GM21619 (cell line): ENCODE measurements around the gene AARS1.
"Not testable (repeated sequence)": the region's sequence is repeated elsewhere in the genome, so short reads cannot be mapped to it uniquely, and the experiment has no call there.

Source experiments
- ATAC-seq: cut with Tn5 transposase; IDR thresholded peaks from one replicate; pipeline ENCODE4 v1.9.1; 2021; ENCODE audit not compliant: unreplicated experiment

The AARS1 gene

DNA sequence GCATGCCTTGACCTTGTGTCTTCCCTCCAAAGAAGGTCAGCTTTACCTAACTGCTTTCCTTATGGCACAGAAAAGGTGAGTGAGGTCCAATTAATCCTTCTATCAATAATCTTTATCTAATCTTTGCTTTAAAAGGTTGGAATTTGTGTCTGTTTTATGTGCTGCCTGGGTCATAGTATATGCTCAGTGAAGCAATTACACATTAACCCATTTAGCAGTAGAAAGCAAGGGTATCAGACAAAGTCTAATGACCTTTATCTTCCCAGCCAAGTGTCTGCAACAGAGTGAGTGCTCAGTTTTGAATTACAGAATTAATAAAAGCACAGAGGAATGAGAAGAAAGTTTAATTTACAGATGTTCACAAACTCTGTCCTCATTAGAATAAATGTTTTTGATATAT, 63.3 kb downstream of the AARS1 start:
- ATAC-seq, result not testable (repeated sequence)

DNA sequence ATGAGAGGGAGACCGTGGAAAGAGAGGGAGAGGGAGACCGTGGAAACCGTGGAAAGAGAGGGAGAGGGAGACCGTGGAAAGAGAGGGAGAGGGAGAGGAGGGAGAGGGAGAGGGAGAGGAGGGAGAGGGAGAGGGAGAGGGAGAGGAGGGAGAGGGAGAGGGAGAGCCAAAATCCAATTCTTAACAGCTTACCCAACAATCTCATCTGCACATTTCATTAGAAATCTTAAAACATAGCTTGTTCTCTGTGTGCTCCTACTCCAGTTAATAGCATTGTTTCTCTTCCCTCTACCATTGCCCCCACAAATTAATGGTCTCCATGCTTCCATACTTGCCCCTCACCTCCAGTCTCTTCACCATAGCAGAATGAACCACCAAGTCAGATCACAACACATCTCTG, 63.9 kb downstream of the AARS1 start:
- ATAC-seq, result not testable (repeated sequence)

DNA sequence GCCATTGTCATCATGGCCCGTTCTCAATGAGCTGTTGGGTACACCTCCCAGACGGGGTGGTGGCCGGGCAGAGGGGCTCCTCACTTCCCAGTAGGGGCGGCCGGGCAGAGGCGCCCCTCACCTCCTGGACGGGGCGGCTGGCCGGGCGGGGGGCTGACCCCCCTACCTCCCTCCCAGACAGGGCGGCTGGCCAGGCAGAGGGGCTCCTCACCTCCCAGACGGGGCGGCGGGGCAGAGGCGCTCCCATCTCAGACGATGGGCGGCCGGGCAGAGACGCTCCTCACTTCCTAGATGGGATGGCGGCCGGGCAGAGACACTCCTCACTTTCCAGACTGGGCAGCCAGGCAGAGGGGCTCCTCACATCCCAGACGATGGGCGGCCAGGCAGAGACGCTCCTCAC, 64.7 kb downstream of the AARS1 start:
- ATAC-seq, result not testable (repeated sequence)

DNA sequence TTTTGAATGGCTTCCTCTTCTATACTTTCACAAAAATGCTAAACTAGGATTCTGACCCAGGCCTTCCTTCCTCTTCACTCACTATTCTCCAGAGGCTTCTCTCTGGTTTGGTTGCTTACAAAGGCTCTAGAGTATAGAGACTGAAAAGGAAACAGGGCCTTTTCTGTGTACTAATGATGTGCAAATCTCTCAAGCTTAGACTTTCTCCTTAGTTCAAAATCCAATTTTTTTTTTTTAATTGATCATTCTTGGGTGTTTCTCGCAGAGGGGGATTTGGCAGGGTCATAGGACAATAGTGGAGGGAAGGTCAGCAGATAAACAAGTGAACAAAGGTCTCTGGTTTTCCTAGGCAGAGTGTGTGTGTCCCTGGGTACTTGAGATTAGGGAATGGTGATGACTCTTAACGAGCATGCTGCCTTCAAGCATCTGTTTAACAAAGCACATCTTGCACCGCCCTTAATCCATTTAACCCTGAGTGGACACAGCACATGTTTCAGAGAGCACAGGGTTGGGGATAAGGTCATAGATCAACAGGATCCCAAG, 65.3 kb downstream of the AARS1 start:
- ATAC-seq, result not testable (repeated sequence)

DNA sequence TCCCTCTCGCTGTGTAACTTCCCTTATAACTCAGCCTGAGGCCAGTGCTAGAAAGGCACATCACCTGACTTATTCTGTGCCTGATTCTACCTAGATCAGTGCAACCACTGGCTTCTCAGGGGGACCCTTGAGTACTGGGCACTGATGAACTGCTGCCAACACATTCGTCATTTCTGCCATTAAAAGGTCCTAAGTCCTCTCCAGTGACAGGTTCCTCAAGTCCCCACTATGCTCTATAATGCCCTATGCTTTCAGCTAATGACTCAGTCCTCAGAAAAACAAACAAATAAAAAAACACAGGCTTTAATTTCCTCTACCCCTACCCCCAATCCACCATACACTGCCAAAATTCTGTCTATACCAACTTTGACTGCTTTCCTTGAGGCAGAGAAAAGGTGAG, 66.1 kb downstream of the AARS1 start:
- ATAC-seq, result not testable (repeated sequence)

DNA sequence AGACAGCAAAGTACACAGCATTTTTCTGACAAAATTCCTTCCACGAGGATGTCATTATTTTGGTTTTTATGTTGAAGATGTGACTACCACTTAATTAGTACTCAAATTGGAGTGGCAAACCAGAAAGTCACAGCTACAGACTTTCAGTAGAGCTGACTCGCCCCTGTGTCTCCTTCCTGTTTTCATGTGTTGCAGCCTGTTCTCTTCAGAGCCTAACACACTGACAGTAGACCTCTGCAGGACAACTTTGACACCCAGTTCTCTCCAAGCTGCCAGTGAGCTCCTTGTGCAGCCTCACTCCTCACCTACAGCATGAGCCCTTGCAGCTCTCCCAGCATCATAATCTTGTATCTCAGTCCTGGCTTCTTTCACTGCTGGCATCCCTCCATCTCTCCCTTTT, 66.7 kb downstream of the AARS1 start:
- ATAC-seq, result not testable (repeated sequence)

DNA sequence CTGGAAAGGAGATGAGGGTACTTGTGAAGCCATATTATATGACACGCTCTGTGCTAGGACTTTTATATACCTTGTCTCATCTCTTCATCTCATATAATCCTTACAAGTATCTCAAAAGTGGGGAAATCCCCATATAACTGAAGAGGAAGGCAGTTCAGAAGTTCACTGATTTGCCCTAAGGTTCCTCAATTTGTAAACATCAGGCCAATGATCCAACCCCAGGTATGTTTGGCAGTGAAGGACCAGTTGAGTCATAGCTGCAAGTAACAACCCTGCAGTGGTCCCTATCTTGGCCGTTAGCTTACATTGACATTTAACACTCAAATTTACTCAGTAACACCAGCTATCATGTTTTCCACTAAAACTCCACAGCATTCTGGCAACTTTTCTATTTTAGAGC, 70.7 kb downstream of the AARS1 start:
- not testable (repeated sequence) for ATAC-seq

DNA sequence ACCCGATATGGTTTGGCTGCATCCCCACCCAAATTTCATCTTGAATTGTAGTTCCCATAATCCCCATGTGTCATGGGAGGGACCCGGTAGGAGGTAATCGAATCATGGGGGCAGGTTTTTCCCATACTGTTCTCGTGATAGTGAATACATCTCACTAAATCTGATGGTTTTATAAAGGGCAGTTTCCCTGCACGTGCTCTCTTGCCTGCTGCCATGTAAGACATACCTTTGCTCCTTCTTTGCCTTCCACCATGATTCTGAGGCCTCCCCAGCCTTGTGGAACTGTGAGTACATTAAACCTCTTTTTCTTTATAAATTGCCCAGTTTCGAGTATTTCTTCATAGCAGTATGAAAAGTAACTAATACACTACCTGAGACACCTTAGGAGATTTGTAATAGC, 82.9 kb downstream of the AARS1 start:
- not testable (repeated sequence) for ATAC-seq

DNA sequence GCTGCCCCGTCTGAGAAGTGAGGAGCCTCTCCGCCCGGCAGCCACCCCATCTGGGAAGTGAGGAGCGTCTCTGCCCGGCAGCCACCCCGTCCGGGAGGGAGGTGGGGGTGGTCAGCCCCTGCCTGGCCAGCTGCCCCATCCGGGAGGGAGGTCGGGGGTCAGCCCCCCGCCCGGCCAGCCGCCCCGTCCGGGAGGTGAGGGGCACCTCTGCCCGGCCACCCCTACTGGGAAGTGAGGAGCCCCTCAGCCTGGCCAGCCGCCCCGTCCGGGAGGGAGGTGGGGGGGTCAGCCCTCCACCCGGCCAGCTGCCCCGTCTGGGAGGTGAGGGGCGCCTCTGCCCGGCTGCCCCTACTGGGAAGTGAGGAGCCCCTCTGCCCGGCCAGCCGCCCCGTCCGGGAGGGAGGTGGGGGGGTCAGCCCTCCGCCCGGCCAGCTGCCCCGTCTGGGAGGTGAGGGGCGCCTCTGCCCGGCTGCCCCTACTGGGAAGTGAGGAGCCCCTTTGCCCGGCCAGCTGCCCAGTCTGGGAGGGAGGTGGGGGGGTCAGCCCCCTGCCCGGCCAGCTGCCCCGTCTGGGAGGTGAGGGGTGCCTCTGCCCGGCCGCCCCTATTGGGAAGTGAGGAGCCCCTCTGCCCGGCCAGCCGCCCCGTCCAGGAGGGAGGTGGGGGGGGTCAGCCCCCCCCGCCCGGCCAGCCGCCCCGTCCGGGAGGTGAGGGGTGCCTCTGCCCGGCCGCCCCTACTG, 84.5 kb downstream of the AARS1 start:
- not testable (repeated sequence) for ATAC-seq

DNA sequence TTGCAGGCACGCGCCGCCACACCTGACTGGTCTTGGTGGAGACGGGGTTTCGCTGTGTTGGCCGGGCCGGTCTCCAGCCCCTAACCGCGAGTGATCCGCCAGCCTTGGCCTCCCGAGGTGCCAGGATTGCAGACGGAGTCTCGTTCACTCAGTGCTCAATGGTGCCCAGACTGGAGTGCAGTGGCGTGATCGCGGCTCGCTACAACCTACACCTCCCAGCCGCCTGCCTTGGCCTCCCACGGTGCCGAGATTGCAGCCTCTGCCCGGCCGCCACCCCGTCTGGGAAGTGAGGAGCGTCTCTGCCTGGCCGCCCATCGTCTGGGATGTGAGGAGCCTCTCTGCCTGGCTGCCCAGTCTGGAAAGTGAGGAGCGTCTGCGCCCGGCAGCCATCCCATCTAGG, 85.3 kb downstream of the AARS1 start:
- not testable (repeated sequence) for ATAC-seq

DNA sequence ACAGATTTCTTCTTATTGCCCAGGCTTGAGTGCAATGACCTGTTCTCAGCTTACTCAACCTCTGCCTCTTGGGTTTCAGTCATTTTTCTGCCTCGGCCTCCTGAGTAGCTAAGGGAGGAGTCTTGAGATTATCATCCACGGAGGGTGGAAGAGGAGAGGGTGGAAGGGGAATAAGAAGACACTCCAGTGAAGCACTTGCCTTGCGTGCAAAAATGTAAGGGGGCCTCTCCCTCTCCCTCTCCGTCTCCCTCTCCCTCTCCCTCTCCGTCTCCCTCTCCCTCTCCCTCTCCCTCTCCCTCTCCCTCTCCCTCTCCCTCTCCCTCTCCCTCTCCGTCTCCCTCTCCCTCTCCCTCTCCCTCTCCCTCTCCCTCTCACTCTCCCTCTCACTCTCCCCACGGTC, 85.8 kb downstream of the AARS1 start:
- not testable (repeated sequence) for ATAC-seq
